Neural progenitor cell (in vitro differentiated cells): ENCODE measurements around the gene CYP2U1.

Source experiments
- EZH2 ChIP-seq: fragments of 200-600 bp; sonication (generic); IDR thresholded peaks from 2 replicates; pipeline ENCODE4 v1.6.1; 2017; ENCODE audit warnings: antibody characterized with exemption, mild to moderate bottlenecking, moderate library complexity
- EZH2phosphoT487 ChIP-seq: fragments of 200-600 bp; sonication (generic); IDR thresholded peaks from 2 replicates; pipeline ENCODE4 v1.6.1; 2017; ENCODE audit warnings: antibody characterized with exemption
- TF ChIP-seq, protein P1 (sequence below): fragments of 200-600 bp; sonication (generic); IDR thresholded peaks from 2 replicates; pipeline ENCODE4 v1.5.1; 2017; ENCODE audit warnings: antibody characterized with exemption, mild to moderate bottlenecking

DNA sequence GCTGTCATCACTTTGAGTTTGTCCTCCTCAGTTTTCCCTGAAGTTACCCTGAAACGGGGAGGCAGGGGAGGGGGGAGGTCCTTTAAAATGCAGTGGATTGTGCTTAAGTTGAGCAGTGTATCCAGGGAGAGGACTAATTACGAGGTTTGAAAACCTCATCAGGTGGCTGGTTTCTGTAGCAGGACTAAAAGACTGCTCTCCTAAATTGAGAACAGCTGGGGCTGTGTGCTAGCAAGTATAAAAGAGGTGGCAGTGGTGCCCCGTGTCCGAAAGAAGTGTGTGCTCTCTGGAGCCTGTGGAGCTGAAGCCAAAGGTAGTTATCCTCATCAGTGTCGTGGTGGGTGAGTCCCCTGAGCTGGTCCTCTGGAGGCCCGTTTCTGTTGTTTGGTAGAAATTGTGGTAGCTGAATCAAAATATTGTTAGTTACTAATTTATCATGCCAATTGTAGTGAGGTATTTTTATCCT, 37.2 kb upstream of the CYP2U1 start:
- TF ChIP-seq, protein P1, sequence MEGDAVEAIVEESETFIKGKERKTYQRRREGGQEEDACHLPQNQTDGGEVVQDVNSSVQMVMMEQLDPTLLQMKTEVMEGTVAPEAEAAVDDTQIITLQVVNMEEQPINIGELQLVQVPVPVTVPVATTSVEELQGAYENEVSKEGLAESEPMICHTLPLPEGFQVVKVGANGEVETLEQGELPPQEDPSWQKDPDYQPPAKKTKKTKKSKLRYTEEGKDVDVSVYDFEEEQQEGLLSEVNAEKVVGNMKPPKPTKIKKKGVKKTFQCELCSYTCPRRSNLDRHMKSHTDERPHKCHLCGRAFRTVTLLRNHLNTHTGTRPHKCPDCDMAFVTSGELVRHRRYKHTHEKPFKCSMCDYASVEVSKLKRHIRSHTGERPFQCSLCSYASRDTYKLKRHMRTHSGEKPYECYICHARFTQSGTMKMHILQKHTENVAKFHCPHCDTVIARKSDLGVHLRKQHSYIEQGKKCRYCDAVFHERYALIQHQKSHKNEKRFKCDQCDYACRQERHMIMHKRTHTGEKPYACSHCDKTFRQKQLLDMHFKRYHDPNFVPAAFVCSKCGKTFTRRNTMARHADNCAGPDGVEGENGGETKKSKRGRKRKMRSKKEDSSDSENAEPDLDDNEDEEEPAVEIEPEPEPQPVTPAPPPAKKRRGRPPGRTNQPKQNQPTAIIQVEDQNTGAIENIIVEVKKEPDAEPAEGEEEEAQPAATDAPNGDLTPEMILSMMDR, result no peak
- TF ChIP-seq EZH2phosphoT487 (no peak), EZH2 (no peak)
